Choroid plexus epithelial cell (primary cell): ENCODE results near the gene TTC29.

Experiments
- DNase-seq: peaks from one replicate; pipeline ENCODE4 v3.0.0-alpha.2; 2010; ENCODE audit warnings: low read depth
- H3K4me3 ChIP-seq: 2 replicates; pipeline ENCODE4 v1.5.1; 2011; ENCODE audit warnings: low read depth, mild to moderate bottlenecking, control low read depth, low read length, moderate library complexity
- TF ChIP-seq, protein P1 (sequence below): conservative IDR thresholded peaks from 2 replicates; pipeline ENCODE4 v1.5.1; 2011; ENCODE audit warnings: low read depth, mild to moderate bottlenecking, control low read depth, inconsistent platforms, low read length, moderate library complexity

The TTC29 gene

DNA sequence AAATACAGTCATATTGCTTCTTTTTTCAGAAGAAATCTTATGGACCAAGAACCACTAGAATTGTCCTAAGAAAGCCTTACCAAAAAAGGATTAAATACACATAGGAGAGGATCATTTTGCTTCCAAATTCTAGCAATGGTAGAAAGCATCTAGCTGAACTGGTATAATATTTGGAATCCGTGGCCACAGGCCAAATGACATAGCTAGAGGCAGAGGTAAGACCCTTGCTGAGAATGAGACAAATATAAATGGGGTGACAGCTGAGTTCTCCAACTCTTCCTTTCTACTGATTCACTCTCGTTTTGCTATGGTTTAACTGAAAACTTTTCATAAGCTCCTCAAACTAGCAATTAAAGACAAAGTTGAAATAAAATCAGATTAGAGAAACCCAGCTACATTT is 150.0 kb downstream of the TTC29 start:
- TF ChIP-seq, protein P1, sequence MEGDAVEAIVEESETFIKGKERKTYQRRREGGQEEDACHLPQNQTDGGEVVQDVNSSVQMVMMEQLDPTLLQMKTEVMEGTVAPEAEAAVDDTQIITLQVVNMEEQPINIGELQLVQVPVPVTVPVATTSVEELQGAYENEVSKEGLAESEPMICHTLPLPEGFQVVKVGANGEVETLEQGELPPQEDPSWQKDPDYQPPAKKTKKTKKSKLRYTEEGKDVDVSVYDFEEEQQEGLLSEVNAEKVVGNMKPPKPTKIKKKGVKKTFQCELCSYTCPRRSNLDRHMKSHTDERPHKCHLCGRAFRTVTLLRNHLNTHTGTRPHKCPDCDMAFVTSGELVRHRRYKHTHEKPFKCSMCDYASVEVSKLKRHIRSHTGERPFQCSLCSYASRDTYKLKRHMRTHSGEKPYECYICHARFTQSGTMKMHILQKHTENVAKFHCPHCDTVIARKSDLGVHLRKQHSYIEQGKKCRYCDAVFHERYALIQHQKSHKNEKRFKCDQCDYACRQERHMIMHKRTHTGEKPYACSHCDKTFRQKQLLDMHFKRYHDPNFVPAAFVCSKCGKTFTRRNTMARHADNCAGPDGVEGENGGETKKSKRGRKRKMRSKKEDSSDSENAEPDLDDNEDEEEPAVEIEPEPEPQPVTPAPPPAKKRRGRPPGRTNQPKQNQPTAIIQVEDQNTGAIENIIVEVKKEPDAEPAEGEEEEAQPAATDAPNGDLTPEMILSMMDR, result no peak
- no peak for DNase-seq

DNA sequence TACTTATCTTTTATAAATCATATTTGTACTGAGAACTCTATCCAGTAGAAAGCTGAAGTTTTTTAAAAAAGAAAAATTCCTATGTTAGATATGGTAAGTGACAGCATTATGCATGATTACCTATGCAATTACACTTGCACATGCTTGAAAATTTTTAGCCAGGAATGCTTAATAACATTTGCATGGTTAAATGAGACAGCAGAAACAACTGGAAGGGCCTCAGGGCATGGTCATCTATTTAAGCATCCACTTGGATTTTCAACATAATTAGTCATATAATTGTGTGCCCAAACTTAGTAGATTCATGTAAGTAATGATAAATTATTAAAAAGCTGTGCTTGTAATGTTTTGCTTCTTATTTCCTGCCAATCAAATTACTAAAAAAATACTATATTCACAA is 151.9 kb downstream of the TTC29 start:
- TF ChIP-seq, protein P1, result no peak
- no peak overlapping the region for H3K4me3 ChIP-seq
- DNase-seq, result no peak

More for the DNA sequence above, 150.0 kb downstream of the TTC29 start:
- no peak overlapping the region for H3K4me3 ChIP-seq

DNA sequence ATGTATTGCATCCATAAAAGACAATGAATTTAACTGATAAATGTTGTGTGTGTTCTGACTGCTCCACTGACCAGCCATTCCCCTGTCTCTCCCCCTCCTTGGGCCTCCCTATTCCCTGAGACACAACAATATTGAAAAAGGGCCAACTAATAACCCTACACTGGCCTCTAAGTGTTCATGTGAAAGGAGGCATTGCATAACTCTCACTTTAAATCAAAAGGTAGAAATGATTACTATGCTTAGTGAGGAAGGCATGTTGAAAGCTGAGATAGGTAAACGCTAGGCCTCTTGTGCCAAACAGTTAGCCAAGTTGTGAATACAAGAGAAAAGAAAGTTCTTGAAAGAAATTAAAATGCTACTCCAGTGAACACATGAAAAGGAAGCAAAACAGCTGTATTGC is 154.2 kb downstream of the TTC29 start:
- no peak overlapping the region for H3K4me3 ChIP-seq
- no peak for DNase-seq
- TF ChIP-seq, protein P1, result no peak

DNA sequence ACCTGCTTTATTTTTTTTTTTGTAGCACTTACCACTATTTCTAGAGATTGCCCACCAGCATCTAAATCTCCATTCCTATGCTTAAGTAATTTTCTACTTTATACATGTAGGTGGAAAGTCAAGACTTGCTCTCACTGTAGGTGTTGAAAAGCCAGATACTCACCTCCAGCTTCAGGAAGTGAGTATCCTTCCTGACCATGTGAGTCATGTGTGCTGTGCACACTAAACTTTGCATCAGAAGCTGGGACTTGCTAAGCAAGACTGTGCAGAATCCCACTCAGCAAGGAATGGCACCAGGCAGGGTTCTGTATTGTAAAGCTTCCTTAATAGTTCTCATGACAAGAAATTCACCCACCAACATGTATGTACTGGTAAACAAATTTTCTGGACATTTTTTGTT is 155.1 kb downstream of the TTC29 start:
- TF ChIP-seq, protein P1, result no peak
- no peak overlapping the region for H3K4me3 ChIP-seq
- DNase-seq, result no peak

DNA sequence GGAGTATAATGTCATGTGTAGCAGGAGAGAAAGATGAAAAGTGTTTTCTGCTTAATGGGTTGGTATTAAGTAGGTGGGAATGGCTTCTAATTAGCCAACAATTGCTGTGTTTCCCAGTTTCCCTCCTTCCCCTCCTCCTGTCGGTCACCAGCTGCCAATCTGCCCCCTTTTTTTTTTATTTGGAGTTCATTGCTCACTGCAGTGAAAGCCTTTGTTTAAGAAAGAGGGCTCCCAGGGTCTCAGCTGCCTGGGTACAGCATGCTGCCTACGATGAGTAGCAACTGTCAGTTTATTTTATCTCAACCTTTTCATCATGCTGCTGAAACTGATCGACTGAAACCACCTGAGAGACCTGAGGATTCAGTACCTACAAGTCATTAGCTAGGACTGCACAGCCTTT is 157.9 kb downstream of the TTC29 start:
- no peak for DNase-seq
- TF ChIP-seq, protein P1, result no peak
- H3K4me3 ChIP-seq, result no peak overlapping the region

DNA sequence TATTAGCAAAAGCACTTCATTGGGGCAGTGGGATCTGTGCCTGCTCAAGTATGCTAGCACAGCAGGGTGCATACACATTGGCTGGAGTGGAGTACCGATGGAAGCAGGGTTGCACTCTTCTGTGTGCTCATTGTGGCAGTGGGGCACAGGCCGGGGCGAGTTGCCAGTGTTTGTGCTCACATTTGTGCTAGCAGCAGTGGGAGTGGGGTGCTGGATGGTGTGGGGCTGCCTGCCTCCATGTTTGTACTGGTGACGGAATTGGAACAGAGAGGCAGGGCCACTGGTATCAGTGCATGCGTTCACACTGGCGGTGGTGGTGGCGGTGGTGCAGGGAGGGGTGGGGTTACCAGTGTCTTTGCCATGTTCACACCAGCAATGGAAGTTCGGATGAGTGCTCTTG is 169.0 kb downstream of the TTC29 start:
- TF ChIP-seq, protein P1, result no peak
- DNase-seq, result no peak
- H3K4me3 ChIP-seq, result no peak overlapping the region

DNA sequence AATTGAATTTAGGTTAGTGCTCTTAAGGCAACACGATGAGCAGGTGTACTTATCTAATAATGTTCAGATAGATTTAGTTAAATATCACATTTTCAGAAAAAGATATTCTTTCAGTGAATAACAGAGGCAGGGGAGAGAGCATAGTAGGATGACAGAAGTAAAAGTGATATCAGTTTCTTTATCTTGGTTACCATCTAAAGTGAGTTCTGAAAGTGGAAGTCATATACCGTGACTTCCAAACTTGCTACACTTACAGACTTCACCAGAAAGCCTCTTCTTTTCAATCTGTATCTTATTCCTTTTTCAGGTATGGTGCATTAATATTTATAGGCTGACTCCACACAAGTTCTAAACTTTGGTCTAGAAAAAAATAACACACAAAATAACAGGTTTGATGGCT is 182.1 kb downstream of the TTC29 start:
- TF ChIP-seq, protein P1, result no peak
- DNase-seq, result no peak
- no peak overlapping the region for H3K4me3 ChIP-seq
